GM20000 (cell line): Measurements from ENCODE around the gene TRABD.

ENCODE experiments used
- DNase-seq: peaks from one replicate; pipeline ENCODE4 v3.0.0; 2012; ENCODE audit warnings: low spot score
- CTCF ChIP-seq: IDR thresholded peaks from 2 replicates; pipeline ENCODE4 v1.5.1; 2012; ENCODE audit warnings: mild to moderate bottlenecking, control low read depth; ENCODE audit errors: extremely low read depth, missing control alignments

The TRABD gene

GRCh38 chr22:50189849-50190181 is 4.1 kb downstream of the TRABD start:
- TF ChIP-seq CTCF: no peak
- no peak for DNase-seq

GRCh38 chr22:50190182-50190940 is 4.6 kb downstream of the TRABD start:
- TF ChIP-seq CTCF: peak; percentile 24
- DNase-seq: peak; percentile 90

- DNase-seq: peak; percentile 86
- TF ChIP-seq CTCF: no peak
Measured at GRCh38 chr22:50190941-50191741, 5.4 kb downstream of the TRABD start.

GRCh38 chr22:50192436-50193204 is 6.9 kb downstream of the TRABD start:
- DNase-seq: peak; percentile 52
- TF ChIP-seq CTCF: no peak

- no peak for DNase-seq
- no peak for TF ChIP-seq CTCF
Measured at GRCh38 chr22:50193621-50194020, 7.9 kb downstream of the TRABD start.

- DNase-seq: no peak
- TF ChIP-seq CTCF: no peak
Measured at GRCh38 chr22:50194037-50194805, 8.5 kb downstream of the TRABD start.
